HepG2 (cell line): Measurements from ENCODE around the gene MAN1A2. TPM values are rescaled to one million over a fixed set of nuclear protein-coding genes. Genes with fewer than 3 reads are reported as not detected.

Source experiments
- DBP ChIP-seq: sonication (generic); formaldehyde crosslinking; IDR thresholded peaks from 2 replicates; pipeline ENCODE4 v1.4.0; 2020; ENCODE audit warnings: missing genetic modification reagents; ENCODE audit errors: not compliant biosample characterization
- EP300 ChIP-seq, 3 experiments: sonication (generic) in 1 of 3; formaldehyde crosslinking in 1 of 3; IDR thresholded peaks; 2 replicates each; pipeline versions ENCODE4 v1.5.1 to v1.6.1; 2011 to 2020; ENCODE audit warnings: low read depth in 2 of 3, low read length in 2 of 3, borderline replicate concordance in 1 of 3, improper control_type of control experiment in 1 of 3, mild to moderate bottlenecking in 1 of 3, missing genetic modification reagents in 1 of 3, moderate library complexity in 1 of 3
- FOXA3 ChIP-seq: IDR thresholded peaks from 2 replicates; pipeline ENCODE4 v1.6.1; 2016; ENCODE audit warnings: missing genetic modification reagents, missing compliant biosample characterization
- FOXJ3 ChIP-seq: sonication (generic); formaldehyde crosslinking; IDR thresholded peaks from 2 replicates; pipeline ENCODE4 v1.4.0; 2020; ENCODE audit warnings: missing genetic modification reagents, mild to moderate bottlenecking, borderline replicate concordance
- HES4 ChIP-seq: sonication (generic); formaldehyde crosslinking; IDR thresholded peaks from 2 replicates; pipeline ENCODE4 v1.9.0; 2021; ENCODE audit warnings: mild to moderate bottlenecking, missing genetic modification reagents, borderline replicate concordance
- HOXD1 ChIP-seq: sonication (generic); formaldehyde crosslinking; IDR thresholded peaks from 2 replicates; pipeline ENCODE4 v1.5.0; 2020; ENCODE audit warnings: missing genetic modification reagents
- ISL2 ChIP-seq: sonication (generic); formaldehyde crosslinking; IDR thresholded peaks from 2 replicates; pipeline ENCODE4 v1.5.0; 2020; ENCODE audit warnings: missing genetic modification reagents
- MXD4 ChIP-seq: IDR thresholded peaks from 2 replicates; pipeline ENCODE4 v1.6.1; 2016; ENCODE audit warnings: mild to moderate bottlenecking, missing biosample characterization, missing genetic modification reagents
- NCOA5 ChIP-seq: sonication (generic); formaldehyde crosslinking; IDR thresholded peaks from 2 replicates; pipeline ENCODE4 v1.4.0; 2020; ENCODE audit warnings: missing genetic modification reagents
- NR2F1 ChIP-seq, 2 experiments: fragments of 450-650 bp in 1 of 2; formaldehyde crosslinking in 1 of 2; IDR thresholded peaks; 2 replicates each; pipeline versions ENCODE4 v1.5.0 to v1.6.1; 2016 to 2020; ENCODE audit warnings: mild to moderate bottlenecking in 1 of 2, missing compliant biosample characterization in 1 of 2, missing genetic modification reagents in 1 of 2, moderate library complexity in 1 of 2
- NR2F6 ChIP-seq, 2 experiments: IDR thresholded peaks; 2 replicates each; pipeline ENCODE4 v1.6.1; 2016; ENCODE audit warnings: antibody characterized with exemption in 1 of 2, mild to moderate bottlenecking in 1 of 2
- SALL1 ChIP-seq: sonication (generic); formaldehyde crosslinking; IDR thresholded peaks from 2 replicates; pipeline ENCODE4 v1.8.0; 2022; ENCODE audit warnings: mild to moderate bottlenecking, missing genetic modification reagents
- SAP130 ChIP-seq: IDR thresholded peaks from 2 replicates; pipeline ENCODE4 v1.6.1; 2016; ENCODE audit warnings: low read depth
- SIN3A ChIP-seq: IDR thresholded peaks from 2 replicates; pipeline ENCODE4 v1.6.1; 2011; ENCODE audit warnings: low read depth, mild to moderate bottlenecking, control low read depth, low read length, borderline replicate concordance
- ZGPAT ChIP-seq: IDR thresholded peaks from 2 replicates; pipeline ENCODE4 v1.6.1; 2016; ENCODE audit warnings: mild to moderate bottlenecking
- ZKSCAN5 ChIP-seq: sonication (generic); formaldehyde crosslinking; IDR thresholded peaks from 2 replicates; pipeline ENCODE4 v1.5.1; 2020; ENCODE audit warnings: mild to moderate bottlenecking, missing genetic modification reagents
- ZNF317 ChIP-seq: sonication (generic); formaldehyde crosslinking; IDR thresholded peaks from 2 replicates; pipeline ENCODE4 v1.5.0; 2020; ENCODE audit warnings: mild to moderate bottlenecking, missing genetic modification reagents
- ZNF441 ChIP-seq: sonication (generic); formaldehyde crosslinking; IDR thresholded peaks from 2 replicates; pipeline ENCODE4 v1.7.0; 2021; ENCODE audit warnings: missing genetic modification reagents, borderline replicate concordance
- ZSCAN9 ChIP-seq: IDR thresholded peaks from 2 replicates; pipeline ENCODE4 v1.6.1; 2016; ENCODE audit warnings: borderline replicate concordance
- polyA plus RNA-seq, 8 experiments: library from polyadenylated mRNA; depleted of rRNA in 3 of 8; stranded (reverse) in 7 of 8; unstranded in 1 of 8; fragments of >200 nt; fragmentation: Illumina TruSeq in 4 of 8; extraction: Trizol in 4 of 8; gene quantifications; 2 replicates each; pipeline versions ENCODE4 v1.2.1 to v1.2.3, GENCODE V29; 2011 to 2016; ENCODE audit warnings: low read depth in 4 of 8, missing spikeins in 1 of 8, mixed read lengths in 1 of 8; ENCODE audit not compliant: insufficient read depth in 1 of 8
- total RNA-seq, 5 experiments: library from RNA; depleted of rRNA; stranded (reverse); fragments of >200 nt; fragmentation: Illumina TruSeq; extraction: Trizol; gene quantifications; 2 replicates each; pipeline ENCODE4 v1.2.3, GENCODE V29; 2016; ENCODE audit warnings: low read depth in 1 of 5
- TF ChIP-seq, protein P1 (sequence below): sonication (generic); formaldehyde crosslinking; IDR thresholded peaks from 2 replicates; pipeline ENCODE4 v1.4.0; 2020; ENCODE audit warnings: mild to moderate bottlenecking, missing genetic modification reagents, borderline replicate concordance
- TF ChIP-seq, protein P2 (sequence below): sonication (generic); formaldehyde crosslinking; IDR thresholded peaks from 2 replicates; pipeline ENCODE4 v1.8.1; 2023; ENCODE audit warnings: missing genetic modification reagents, mild to moderate bottlenecking, borderline replicate concordance

The MAN1A2 gene
- total and polyA plus RNA-seq, 2 of the 13 experiments (the other 11 are each of a cell fraction or from before 2014, with no cell fraction given): 8.0 to 19.9 TPM

- TF ChIP-seq NCOA5 (no peak), FOXA3 (peak; percentile 66), HES4 (CRISPR knock-in tag) (no peak), EP300 (IDR thresholded peaks at IDR 0.05; ENCODE audit: low read depth in 2 of 2, low read length in 2 of 2) (peak in 1 of 2 experiments; percentile 10; a peak in 1 of 4 replicates), EP300 (CRISPR knock-in tag; IDR thresholded peaks at IDR 0.05; ENCODE audit: borderline replicate concordance) (no peak), HOXD1 (CRISPR knock-in tag) (no peak), ZKSCAN5 (CRISPR knock-in tag) (no peak), ZNF441 (CRISPR knock-in tag) (no peak), NR2F6 (IDR thresholded peaks at IDR 0.05) (peak; percentile 46; the same call in 1 of the 2 replicates), NR2F6 (CRISPR knock-in tag; IDR thresholded peaks at IDR 0.05) (no peak), NR2F1 (CRISPR knock-in tag; IDR thresholded peaks at IDR 0.05) (0 out of 4 replicates have a peak, but pooled peaks of 1 of the 2 experiments have one; percentile 34), ZNF317 (CRISPR knock-in tag) (no peak), MXD4 (CRISPR knock-in tag) (no peak), DBP (CRISPR knock-in tag) (no peak), FOXJ3 (CRISPR knock-in tag) (no peak), ZSCAN9 (CRISPR knock-in tag) (no peak), ZGPAT (CRISPR knock-in tag) (no peak), SAP130 (CRISPR knock-in tag) (no peak), ISL2 (no peak), SALL1 (CRISPR knock-in tag) (no peak), SIN3A (no peak)
- TF ChIP-seq, protein P1, sequence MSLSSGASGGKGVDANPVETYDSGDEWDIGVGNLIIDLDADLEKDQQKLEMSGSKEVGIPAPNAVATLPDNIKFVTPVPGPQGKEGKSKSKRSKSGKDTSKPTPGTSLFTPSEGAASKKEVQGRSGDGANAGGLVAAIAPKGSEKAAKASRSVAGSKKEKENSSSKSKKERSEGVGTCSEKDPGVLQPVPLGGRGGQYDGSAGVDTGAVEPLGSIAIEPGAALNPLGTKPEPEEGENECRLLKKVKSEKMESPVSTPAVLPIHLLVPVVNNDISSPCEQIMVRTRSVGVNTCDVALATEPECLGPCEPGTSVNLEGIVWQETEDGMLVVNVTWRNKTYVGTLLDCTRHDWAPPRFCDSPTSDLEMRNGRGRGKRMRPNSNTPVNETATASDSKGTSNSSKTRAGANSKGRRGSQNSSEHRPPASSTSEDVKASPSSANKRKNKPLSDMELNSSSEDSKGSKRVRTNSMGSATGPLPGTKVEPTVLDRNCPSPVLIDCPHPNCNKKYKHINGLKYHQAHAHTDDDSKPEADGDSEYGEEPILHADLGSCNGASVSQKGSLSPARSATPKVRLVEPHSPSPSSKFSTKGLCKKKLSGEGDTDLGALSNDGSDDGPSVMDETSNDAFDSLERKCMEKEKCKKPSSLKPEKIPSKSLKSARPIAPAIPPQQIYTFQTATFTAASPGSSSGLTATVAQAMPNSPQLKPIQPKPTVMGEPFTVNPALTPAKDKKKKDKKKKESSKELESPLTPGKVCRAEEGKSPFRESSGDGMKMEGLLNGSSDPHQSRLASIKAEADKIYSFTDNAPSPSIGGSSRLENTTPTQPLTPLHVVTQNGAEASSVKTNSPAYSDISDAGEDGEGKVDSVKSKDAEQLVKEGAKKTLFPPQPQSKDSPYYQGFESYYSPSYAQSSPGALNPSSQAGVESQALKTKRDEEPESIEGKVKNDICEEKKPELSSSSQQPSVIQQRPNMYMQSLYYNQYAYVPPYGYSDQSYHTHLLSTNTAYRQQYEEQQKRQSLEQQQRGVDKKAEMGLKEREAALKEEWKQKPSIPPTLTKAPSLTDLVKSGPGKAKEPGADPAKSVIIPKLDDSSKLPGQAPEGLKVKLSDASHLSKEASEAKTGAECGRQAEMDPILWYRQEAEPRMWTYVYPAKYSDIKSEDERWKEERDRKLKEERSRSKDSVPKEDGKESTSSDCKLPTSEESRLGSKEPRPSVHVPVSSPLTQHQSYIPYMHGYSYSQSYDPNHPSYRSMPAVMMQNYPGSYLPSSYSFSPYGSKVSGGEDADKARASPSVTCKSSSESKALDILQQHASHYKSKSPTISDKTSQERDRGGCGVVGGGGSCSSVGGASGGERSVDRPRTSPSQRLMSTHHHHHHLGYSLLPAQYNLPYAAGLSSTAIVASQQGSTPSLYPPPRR: no peak
- TF ChIP-seq, protein P2, sequence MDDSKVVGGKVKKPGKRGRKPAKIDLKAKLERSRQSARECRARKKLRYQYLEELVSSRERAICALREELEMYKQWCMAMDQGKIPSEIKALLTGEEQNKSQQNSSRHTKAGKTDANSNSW (CRISPR knock-in tag): no peak
These were observed 4.3 kb downstream of the MAN1A2 start (continued) for GRCh38 chr1:117371441-117372151.
